K562 (cell line): Measurements from ENCODE around the gene ECE2. TPM values are rescaled to one million over a fixed set of nuclear protein-coding genes. Genes with fewer than 3 reads are reported as not detected.

Experiments
- ATAC-seq: fragments of 200-7000 bp; cut with Tn5 transposase; 3 replicates; pipeline ENCODE4 v1.9.1; 2020; ENCODE audit warnings: moderate library complexity
- BruUV-seq: library from RNA; stranded (reverse); fragments of 400-500 nt; replicated peaks from 2 replicates; lab custom pipeline; 2021; lab: Mats Ljungman, UMichigan
- CTCF ChIA-PET: fragments of 300-600 bp; formaldehyde crosslinking; extraction: SDS; loops from one replicate; lab custom pipeline; 2021; ENCODE audit warnings: low intra/inter-chr PET ratio; lab: Yijun Ruan, JAX
- POLR2A ChIA-PET: fragments of 300-600, 350-650 bp; sonication (Branson Sonifier 250); formaldehyde crosslinking; extraction: SDS; loops from one replicate; lab custom pipeline; 2021; ENCODE audit warnings: antibody characterized with exemption, inconsistent platforms; lab: Yijun Ruan, JAX
- DNase-seq, 4 experiments: peaks; one replicate each; pipeline versions ENCODE4 v3.0.0 to v3.0.0-alpha.2; 2011 to 2018; ENCODE audit warnings: low spot score in 3 of 4, mixed read lengths in 3 of 4; ENCODE audit errors: extremely low read depth in 1 of 4
- FAIRE-seq: peaks from 2 replicates; lab custom pipeline; 2011; peaks lifted over from hg19 to GRCh38; lab: Jason Lieb, UNC
- H2AFZ ChIP-seq: 2 replicates; pipeline ENCODE4 v1.6.0; 2011; ENCODE audit warnings: low read depth, low read length, control low read depth, inconsistent platforms
- H3K27ac ChIP-seq: fragments of 200-600 bp; 3 replicates; pipeline ENCODE4 v1.8.0; 2011; ENCODE audit warnings: low read depth, mild to moderate bottlenecking, control low read depth, inconsistent platforms, low read length, moderate library complexity, mixed read lengths; ENCODE audit errors: extremely low read depth
- H3K27me3 ChIP-seq, 2 experiments: fragments of 300-600 bp in 1 of 2; 2 replicates in 1 of 2; 3 replicates in 1 of 2; pipeline versions ENCODE4 v1.6.0 to v1.8.0; 2011; ENCODE audit warnings: inconsistent platforms in 2 of 2, low read length in 2 of 2, mild to moderate bottlenecking in 1 of 2, mixed read lengths in 1 of 2, moderate library complexity in 1 of 2; ENCODE audit not compliant: control insufficient read depth in 2 of 2, insufficient read depth in 2 of 2
- H3K36me3 ChIP-seq: fragments of 300-600 bp; 3 replicates; pipeline ENCODE4 v1.8.0; 2011; ENCODE audit warnings: mild to moderate bottlenecking, low read length, inconsistent platforms; ENCODE audit not compliant: control insufficient read depth, insufficient read depth
- H3K4me1 ChIP-seq, 2 experiments: fragments of 200-600 bp in 1 of 2; replicated peaks in 1 of 2; 2 replicates in 1 of 2; 3 replicates in 1 of 2; pipeline versions ENCODE4 v1.5.1 to v1.8.0; 2011; ENCODE audit warnings: inconsistent platforms in 2 of 2, low read length in 2 of 2, mild to moderate bottlenecking in 1 of 2, mixed read lengths in 1 of 2, moderate library complexity in 1 of 2; ENCODE audit not compliant: control insufficient read depth in 2 of 2, insufficient read depth in 2 of 2
- H3K4me2 ChIP-seq: 2 replicates; pipeline ENCODE4 v1.6.1; 2011; ENCODE audit warnings: low read length, control low read depth, inconsistent platforms, mixed read lengths; ENCODE audit not compliant: insufficient read depth
- H3K4me3 ChIP-seq: fragments of 200-600 bp; sonication (generic), shearing (Covaris generic); 2 replicates; pipeline ENCODE4 v1.5.1; 2016; ENCODE audit warnings: control low read depth, inconsistent platforms
- H3K79me2 ChIP-seq: fragments of 200-600 bp; 3 replicates; pipeline ENCODE4 v1.8.0; 2011; ENCODE audit warnings: low read length, inconsistent platforms; ENCODE audit not compliant: control insufficient read depth, insufficient read depth
- H3K9ac ChIP-seq, 2 experiments: 2 replicates each; pipeline versions ENCODE4 v1.6.0 to v1.6.1; 2011; ENCODE audit warnings: low read depth in 2 of 2, low read length in 2 of 2, control low read depth in 1 of 2, inconsistent platforms in 1 of 2, mild to moderate bottlenecking in 1 of 2, mixed read lengths in 1 of 2; ENCODE audit not compliant: insufficient read depth in 1 of 2
- H3K9me1 ChIP-seq: one replicate; pipeline ENCODE4 v1.6.0; 2011; ENCODE audit warnings: inconsistent platforms, mild to moderate bottlenecking, low read length, moderate library complexity; ENCODE audit not compliant: control insufficient read depth, insufficient read depth
- H3K9me3 ChIP-seq: replicated peaks from 2 replicates; pipeline ENCODE4 v1.5.1; 2011; ENCODE audit warnings: low read depth, low read length, inconsistent platforms; ENCODE audit not compliant: control insufficient read depth, insufficient read depth
- H4K20me1 ChIP-seq: replicated peaks from 2 replicates; pipeline ENCODE4 v1.6.1; 2011; ENCODE audit warnings: low read length, inconsistent platforms, mixed read lengths; ENCODE audit not compliant: control insufficient read depth, insufficient read depth
- BCOR ChIP-seq: fragments of 450-650 bp; IDR thresholded peaks from 2 replicates; pipeline ENCODE4 v1.6.1; 2016
- BDP1 ChIP-seq: IDR thresholded peaks from 3 replicates; pipeline ENCODE4 v1.6.1; 2011; ENCODE audit not compliant: insufficient read length, insufficient read depth
- BMI1 ChIP-seq: fragments of 150-350 bp; IDR thresholded peaks from 2 replicates; pipeline ENCODE4 v1.6.1; 2014; ENCODE audit warnings: low read length
- HDGF ChIP-seq: fragments of 450-650 bp; IDR thresholded peaks from 2 replicates; pipeline ENCODE4 v1.6.1; 2016
- ILF3 ChIP-seq: fragments of 450-650 bp; IDR thresholded peaks from 2 replicates; pipeline ENCODE4 v1.6.1; 2018; ENCODE audit warnings: antibody characterized with exemption, mild to moderate bottlenecking, moderate library complexity, borderline replicate concordance
- OTX1 ChIP-seq: fragments of 450-650 bp; formaldehyde crosslinking; IDR thresholded peaks from 2 replicates; pipeline ENCODE4 v1.4.0; 2022; ENCODE audit warnings: mild to moderate bottlenecking
- POLR2A ChIP-seq: fragments of 450-650 bp; conservative IDR thresholded peaks from 2 replicates; pipeline ENCODE4 v1.6.1; 2016
- POLR3G ChIP-seq: IDR thresholded peaks from 2 replicates; pipeline ENCODE4 v1.6.1; 2011; ENCODE audit not compliant: insufficient read length, insufficient replicate concordance; ENCODE audit errors: extremely low read depth
- PTBP1 ChIP-seq: fragments of 200-400 bp; formaldehyde crosslinking; IDR thresholded peaks from 2 replicates; pipeline ENCODE4 v1.6.1; 2017; ENCODE audit warnings: low read depth, low read length
- SUPT5H ChIP-seq: fragments of 450-650 bp; IDR thresholded peaks from 2 replicates; pipeline ENCODE4 v1.6.1; 2016
- TBP ChIP-seq: optimal IDR thresholded peaks from 2 replicates; pipeline ENCODE3; 2011; ENCODE audit warnings: low read depth, low read length, improper control_type of control experiment
- ZNF12 ChIP-seq: sonication (generic); formaldehyde crosslinking; IDR thresholded peaks from 2 replicates; pipeline ENCODE4 v1.4.0; 2020; ENCODE audit warnings: mild to moderate bottlenecking, missing genetic modification reagents
- ZNF217 ChIP-seq: sonication (generic); formaldehyde crosslinking; IDR thresholded peaks from 2 replicates; pipeline ENCODE4 v1.8.0; 2022; ENCODE audit warnings: mild to moderate bottlenecking, missing genetic modification reagents
- ZNF408 ChIP-seq: fragments of 250-450 bp; sonication (Bioruptor Pico); IDR thresholded peaks from 2 replicates; pipeline ENCODE4 v1.4.0; 2020; ENCODE audit warnings: low read depth, mild to moderate bottlenecking, moderate library complexity
- ZNF785 ChIP-seq: fragments of 250-450 bp; sonication (Bioruptor Pico); IDR thresholded peaks from 2 replicates; pipeline ENCODE4 v1.4.0; 2020; ENCODE audit warnings: mild to moderate bottlenecking
- WGBS: fragments of 100-300 bp; shearing (Covaris generic); methylation state at CpG from one replicate; pipeline ENCODE4 v1.1.6; 2016; ENCODE audit warnings: low coverage, mixed read lengths; ENCODE audit not compliant: insufficient coverage; ENCODE audit errors: missing lambda C conversion rate; 5-methylcytosine and 5-hydroxymethylcytosine counted together
- in situ Hi-C: fragments of 300-500 bp; cut with MboI; formaldehyde crosslinking; loops from 4 replicates; pipeline ENCODE4 v1.15.0; 2018; ENCODE audit warnings: inconsistent platforms, mixed read lengths
- intact Hi-C: fragments of 100-400 bp; cut with micrococcal nuclease; formaldehyde crosslinking; loops from 2 replicates; pipeline ENCODE4 v1.14.2; 2022
- polyA plus RNA-seq, 8 experiments: library from polyadenylated mRNA; depleted of rRNA in 4 of 8; stranded (reverse) in 5 of 8; unstranded in 3 of 8; fragments of >200 nt; fragmentation: Nextera tagmentation in 2 of 8; fragmentation: Illumina TruSeq in 1 of 8; extraction: Ambion mirVana in 2 of 8; extraction: Trizol in 1 of 8; gene quantifications; 2 replicates each; pipeline versions ENCODE4 v1.2.1 to v1.2.3, GENCODE V29; 2011 to 2014; ENCODE audit warnings: inconsistent platforms in 1 of 8, missing spikeins in 1 of 8
- total RNA-seq, 7 experiments: library from RNA; depleted of rRNA in 6 of 7; stranded (reverse); fragments of >200 nt in 6 of 7; fragmentation: Illumina TruSeq in 2 of 7; extraction: Trizol in 2 of 7; gene quantifications; 2 replicates each; pipeline versions ENCODE4 v1.2.1 to v1.2.3, GENCODE V29; 2011 to 2021; ENCODE audit warnings: low replicate concordance in 1 of 7
- TF ChIP-seq, protein P1 (sequence below): fragments of 450-650 bp; IDR thresholded peaks from one replicate; pipeline ENCODE4 v1.6.1; 2018; ENCODE audit warnings: mild to moderate bottlenecking, moderate library complexity; ENCODE audit not compliant: partially characterized antibody
- TF ChIP-seq, protein P2 (sequence below): fragments of 450-650 bp; IDR thresholded peaks from 2 replicates; pipeline ENCODE4 v1.6.1; 2018; ENCODE audit warnings: mild to moderate bottlenecking, low read depth; ENCODE audit not compliant: partially characterized antibody
- TF ChIP-seq, protein P3 (sequence below): sonication (generic); formaldehyde crosslinking; IDR thresholded peaks from 2 replicates; pipeline ENCODE4 v1.5.0; 2020; ENCODE audit warnings: missing genetic modification reagents
- TF ChIP-seq, protein P4 (sequence below): fragments of 450-650 bp; formaldehyde crosslinking; IDR thresholded peaks from 2 replicates; pipeline ENCODE4 v1.4.0; 2020; ENCODE audit warnings: mild to moderate bottlenecking

The ECE2 gene
- total and polyA plus RNA-seq, 9 of the 15 experiments (the other 6 are each of a cell fraction or from before 2014, with no cell fraction given): not detected

DNA sequence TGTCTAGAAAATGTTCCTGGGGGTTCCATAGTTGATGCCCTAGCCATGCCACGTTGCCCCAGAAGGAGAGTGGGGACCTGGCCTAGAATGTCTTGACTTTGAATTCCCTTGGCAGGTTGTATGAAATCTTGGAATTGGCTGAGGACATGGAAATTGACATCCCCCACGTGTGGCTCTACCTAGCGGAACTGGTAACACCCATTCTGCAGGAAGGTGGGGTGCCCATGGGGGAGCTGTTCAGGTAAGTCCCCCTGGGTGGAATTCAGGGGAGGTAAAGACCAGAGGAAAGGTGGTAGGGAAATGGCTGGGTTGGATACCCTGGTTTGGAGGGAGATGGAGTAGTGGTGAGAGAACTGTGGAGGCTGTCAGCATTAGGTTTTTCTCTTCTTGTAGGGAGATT lies 52.7 kb downstream of the ECE2 start (continued):
- no peak for TF ChIP-seq POLR3G

DNA sequence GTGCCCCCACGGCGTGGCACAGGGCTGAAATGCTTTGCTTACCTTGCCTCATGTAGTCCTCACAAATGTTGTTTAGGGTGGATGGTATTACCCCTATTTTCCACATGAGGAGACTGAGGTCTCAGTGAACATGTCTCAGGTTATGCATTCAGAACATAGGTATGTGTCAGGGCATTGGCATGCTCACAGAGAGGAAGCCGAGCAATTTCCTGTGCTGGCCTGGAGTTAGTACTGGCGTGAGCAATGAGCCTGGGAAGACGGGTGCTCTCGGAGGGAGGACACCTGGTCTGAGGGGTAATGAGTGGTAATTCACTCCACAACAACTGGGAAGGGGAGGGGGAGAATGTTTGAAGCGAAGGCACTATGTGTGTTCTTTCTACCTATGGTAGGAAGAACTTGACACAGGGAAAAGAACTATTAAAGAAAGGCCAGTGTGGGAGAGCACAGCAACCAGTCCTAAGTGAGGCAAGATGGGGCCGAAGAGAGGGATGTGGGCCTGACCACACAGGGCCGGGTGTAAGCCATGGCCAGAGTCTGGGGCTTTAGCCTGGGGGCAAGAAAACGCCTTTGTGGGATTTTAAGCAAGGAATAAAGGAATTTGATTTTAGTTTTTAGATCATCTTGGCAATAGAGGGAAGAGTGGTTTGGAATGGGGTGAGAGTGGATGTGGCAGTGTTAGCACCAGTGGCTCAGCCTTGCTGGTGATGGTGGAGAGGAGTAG lies 56.7 kb downstream of the ECE2 start:
- POLR2A ChIA-PET: interaction anchor here (0.6 to 1.9 kb wide), 6 partner anchors 8 to 16 kb away, joined by 3 to 15 read pairs (median 5); no protein-coding TSS in a partner anchor
- intact Hi-C loops: no loop called here
- peak overlapping the region; percentile 83; the same call in 2 of the 3 replicates for H3K27ac ChIP-seq

More for the DNA sequence above, 56.7 kb downstream of the ECE2 start:
- no peak for DNase-seq
- ATAC-seq: no peak
- Histone ChIP-seq H3K4me2 (no peak overlapping the region), H2AFZ (no peak overlapping the region), H3K79me2 (peaks cover 19% of the 10 kb centered on the region), H3K4me1 (peaks cover 50% of the 10 kb centered on the region in 2 experiments), H3K36me3 (peaks cover 80% of the 10 kb centered on the region), H3K9me3 (no peaks in the 10 kb centered on the region), H3K4me3 (no peak overlapping the region), H3K9me1 (peaks cover 11% of the 10 kb centered on the region), H3K27me3 (no peaks in the 10 kb centered on the region), H4K20me1 (peaks cover 24% of the 10 kb centered on the region), H3K9ac (peak overlapping the region in 1 of 2 experiments; percentile 57; a peak in 2 of 4 replicates)
- TF ChIP-seq, protein P1, sequence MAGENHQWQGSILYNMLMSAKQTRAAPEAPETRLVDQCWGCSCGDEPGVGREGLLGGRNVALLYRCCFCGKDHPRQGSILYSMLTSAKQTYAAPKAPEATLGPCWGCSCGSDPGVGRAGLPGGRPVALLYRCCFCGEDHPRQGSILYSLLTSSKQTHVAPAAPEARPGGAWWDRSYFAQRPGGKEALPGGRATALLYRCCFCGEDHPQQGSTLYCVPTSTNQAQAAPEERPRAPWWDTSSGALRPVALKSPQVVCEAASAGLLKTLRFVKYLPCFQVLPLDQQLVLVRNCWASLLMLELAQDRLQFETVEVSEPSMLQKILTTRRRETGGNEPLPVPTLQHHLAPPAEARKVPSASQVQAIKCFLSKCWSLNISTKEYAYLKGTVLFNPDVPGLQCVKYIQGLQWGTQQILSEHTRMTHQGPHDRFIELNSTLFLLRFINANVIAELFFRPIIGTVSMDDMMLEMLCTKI: no peak
- TF ChIP-seq POLR2A (peak; percentile 47; the same call in 1 of the 2 replicates), BDP1 (no peak), BMI1 (no peak), ILF3 (no peak), ZNF12 (CRISPR knock-in tag) (no peak), ZNF785 (CRISPR knock-in tag) (no peak), OTX1 (CRISPR knock-in tag) (0 out of 2 replicates have a peak, but pooled peaks have one; percentile 11), BCOR (no peak), SUPT5H (no peak), PTBP1 (no peak), TBP (no peak), ZNF408 (CRISPR knock-in tag) (no peak), ZNF217 (no peak), HDGF (no peak)
- TF ChIP-seq, protein P2, sequence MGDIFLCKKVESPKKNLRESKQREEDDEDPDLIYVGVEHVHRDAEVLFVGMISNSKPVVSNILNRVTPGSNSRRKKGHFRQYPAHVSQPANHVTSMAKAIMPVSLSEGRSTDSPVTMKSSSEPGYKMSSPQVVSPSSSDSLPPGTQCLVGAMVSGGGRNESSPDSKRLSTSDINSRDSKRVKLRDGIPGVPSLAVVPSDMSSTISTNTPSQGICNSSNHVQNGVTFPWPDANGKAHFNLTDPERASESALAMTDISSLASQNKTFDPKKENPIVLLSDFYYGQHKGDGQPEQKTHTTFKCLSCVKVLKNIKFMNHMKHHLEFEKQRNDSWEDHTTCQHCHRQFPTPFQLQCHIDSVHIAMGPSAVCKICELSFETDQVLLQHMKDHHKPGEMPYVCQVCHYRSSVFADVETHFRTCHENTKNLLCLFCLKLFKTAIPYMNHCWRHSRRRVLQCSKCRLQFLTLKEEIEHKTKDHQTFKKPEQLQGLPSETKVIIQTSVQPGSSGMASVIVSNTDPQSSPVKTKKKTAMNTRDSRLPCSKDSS: no peak
- TF ChIP-seq, protein P3, sequence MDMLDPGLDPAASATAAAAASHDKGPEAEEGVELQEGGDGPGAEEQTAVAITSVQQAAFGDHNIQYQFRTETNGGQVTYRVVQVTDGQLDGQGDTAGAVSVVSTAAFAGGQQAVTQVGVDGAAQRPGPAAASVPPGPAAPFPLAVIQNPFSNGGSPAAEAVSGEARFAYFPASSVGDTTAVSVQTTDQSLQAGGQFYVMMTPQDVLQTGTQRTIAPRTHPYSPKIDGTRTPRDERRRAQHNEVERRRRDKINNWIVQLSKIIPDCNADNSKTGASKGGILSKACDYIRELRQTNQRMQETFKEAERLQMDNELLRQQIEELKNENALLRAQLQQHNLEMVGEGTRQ (CRISPR knock-in tag): no peak
- TF ChIP-seq, protein P4, sequence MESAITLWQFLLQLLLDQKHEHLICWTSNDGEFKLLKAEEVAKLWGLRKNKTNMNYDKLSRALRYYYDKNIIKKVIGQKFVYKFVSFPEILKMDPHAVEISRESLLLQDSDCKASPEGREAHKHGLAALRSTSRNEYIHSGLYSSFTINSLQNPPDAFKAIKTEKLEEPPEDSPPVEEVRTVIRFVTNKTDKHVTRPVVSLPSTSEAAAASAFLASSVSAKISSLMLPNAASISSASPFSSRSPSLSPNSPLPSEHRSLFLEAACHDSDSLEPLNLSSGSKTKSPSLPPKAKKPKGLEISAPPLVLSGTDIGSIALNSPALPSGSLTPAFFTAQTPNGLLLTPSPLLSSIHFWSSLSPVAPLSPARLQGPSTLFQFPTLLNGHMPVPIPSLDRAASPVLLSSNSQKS (CRISPR knock-in tag): no peak
- peak; percentile 26 for FAIRE-seq
- WGBS: 84% methylated on average over 10 of the region's 10 CpGs
- in situ Hi-C loops: no loop called here
- CTCF ChIA-PET: no interaction called here
- BruUV-seq: no TSS peak
